ENCODE results near the gene CHD6.

Gene CHD6

GRCh38 chr20:41563087-41563486 lies 55.1 kb downstream of the CHD6 start:
- Histone ChIP-seq H3K4me3 (replicated peaks; ENCODE audit: insufficient read depth, low read length) (no peak overlapping the region), H3K27me3 (ENCODE audit: insufficient read depth, poor library complexity, severe bottlenecking) (no peaks in the 10 kb centered on the region), H3K27ac (replicated peaks) (no peak overlapping the region)
- DNase-seq (ENCODE audit: low read depth in 1 of 2, low spot score in 1 of 2) = no peak
- TF ChIP-seq POLR2AphosphoS5 (IDR thresholded peaks at IDR 0.05; ENCODE audit: low read depth) = no peak
- TF ChIP-seq CTCF (IDR thresholded peaks at IDR 0.05; ENCODE audit: insufficient read depth, low read length) = no peak
- TF ChIP-seq SPI1 (IDR thresholded peaks at IDR 0.05; ENCODE audit: borderline replicate concordance, low read depth) = no peak

- no peak for DNase-seq (ENCODE audit: low read depth in 1 of 2, low spot score in 1 of 2)
- no peaks in the 10 kb centered on the region for H3K27me3 ChIP-seq (ENCODE audit: insufficient read depth, poor library complexity, severe bottlenecking)
- TF ChIP-seq SPI1 (IDR thresholded peaks at IDR 0.05; ENCODE audit: borderline replicate concordance, low read depth) (peak; percentile 75), CTCF (IDR thresholded peaks at IDR 0.05; ENCODE audit: insufficient read depth, low read length) (no peak)
- no peak overlapping the region for H3K27ac ChIP-seq (replicated peaks)
- H3K4me3 ChIP-seq (replicated peaks; ENCODE audit: insufficient read depth, low read length) = no peak overlapping the region
Measured at GRCh38 chr20:41560970-41561369, 57.2 kb downstream of the CHD6 start.

- no peak for DNase-seq (ENCODE audit: low read depth in 1 of 2, low spot score in 1 of 2)
- TF ChIP-seq POLR2AphosphoS5 (IDR thresholded peaks at IDR 0.05; ENCODE audit: low read depth) (no peak), GABPA (IDR thresholded peaks at IDR 0.05; ENCODE audit: low read depth) (no peak)
- Histone ChIP-seq H3K4me3 (replicated peaks; ENCODE audit: insufficient read depth, low read length) (no peak overlapping the region), H3K27me3 (ENCODE audit: insufficient read depth, poor library complexity, severe bottlenecking) (no peaks in the 10 kb centered on the region), H3K27ac (replicated peaks) (no peak overlapping the region)
Measured at GRCh38 chr20:41559658-41560057, 58.5 kb downstream of the CHD6 start.

GRCh38 chr20:41553142-41553879 lies 64.9 kb downstream of the CHD6 start:
- Histone ChIP-seq H3K4me3 (replicated peaks; ENCODE audit: insufficient read depth, low read length) (no peak overlapping the region), H3K27me3 (ENCODE audit: insufficient read depth, poor library complexity, severe bottlenecking) (no peaks in the 10 kb centered on the region), H3K27ac (replicated peaks) (no peak overlapping the region)
- DNase-seq (ENCODE audit: low read depth in 1 of 2, low spot score in 1 of 2) = no peak
- TF ChIP-seq CTCF (IDR thresholded peaks at IDR 0.05; ENCODE audit: insufficient read depth, low read length) (no peak), SPI1 (IDR thresholded peaks at IDR 0.05; ENCODE audit: borderline replicate concordance, low read depth) (peak; percentile 17; the same call in 1 of the 2 replicates), REST (IDR thresholded peaks at IDR 0.05; ENCODE audit: insufficient replicate concordance, low read depth) (no peak)

GRCh38 chr20:41552295-41553068 lies 65.7 kb downstream of the CHD6 start:
- no peaks in the 10 kb centered on the region for H3K27me3 ChIP-seq (ENCODE audit: insufficient read depth, poor library complexity, severe bottlenecking)
- DNase-seq (ENCODE audit: low read depth in 1 of 2, low spot score in 1 of 2) = no peak
- H3K4me3 ChIP-seq (replicated peaks; ENCODE audit: insufficient read depth, low read length) = no peak overlapping the region
- H3K27ac ChIP-seq (replicated peaks) = no peak overlapping the region
- no peak for TF ChIP-seq SPI1 (IDR thresholded peaks at IDR 0.05; ENCODE audit: borderline replicate concordance, low read depth)
- TF ChIP-seq REST (IDR thresholded peaks at IDR 0.05; ENCODE audit: insufficient replicate concordance, low read depth) = no peak
- TF ChIP-seq POLR2AphosphoS5 (IDR thresholded peaks at IDR 0.05; ENCODE audit: low read depth) = no peak
- TF ChIP-seq CTCF (IDR thresholded peaks at IDR 0.05; ENCODE audit: insufficient read depth, low read length) = no peak
- no peak for TF ChIP-seq GABPA (IDR thresholded peaks at IDR 0.05; ENCODE audit: low read depth)
